Middle frontal gyrus (tissue), 1 donor: ENCODE results near the gene DNM2.
"Not testable (repeated sequence)": the region's sequence is repeated elsewhere in the genome, so short reads cannot be mapped to it uniquely, and the experiment has no call there.

ENCODE experiments used
- DNase-seq: peaks from one replicate; pipeline ENCODE4 v3.0.0-alpha.2; 2015; ENCODE audit warnings: low spot score; ENCODE audit errors: extremely low spot score

The DNM2 gene

GRCh38 chr19:10724573-10725071, 6.7 kb downstream of the DNM2 start:
- DNase-seq: no peak

GRCh38 chr19:10725415-10725814, 7.5 kb downstream of the DNM2 start:
- no peak for DNase-seq

GRCh38 chr19:10726268-10726667, 8.4 kb downstream of the DNM2 start:
- DNase-seq: no peak

GRCh38 chr19:10727685-10728201, 9.9 kb downstream of the DNM2 start:
- no peak for DNase-seq

- no peak for DNase-seq
Observed at GRCh38 chr19:10729411-10729810, 11.5 kb downstream of the DNM2 start.

GRCh38 chr19:10730932-10731331, 13.1 kb downstream of the DNM2 start:
- DNase-seq: no peak

- DNase-seq: no peak
Observed at GRCh38 chr19:10735741-10736140, 17.9 kb downstream of the DNM2 start.

- no peak for DNase-seq
Observed at GRCh38 chr19:10736189-10736588, 18.3 kb downstream of the DNM2 start.

- no peak for DNase-seq
Observed at GRCh38 chr19:10736916-10737551, 19.2 kb downstream of the DNM2 start.

GRCh38 chr19:10737722-10738121, 19.8 kb downstream of the DNM2 start:
- DNase-seq: no peak

- no peak for DNase-seq
Observed at GRCh38 chr19:10740798-10741197, 22.9 kb downstream of the DNM2 start.

- DNase-seq: no peak
Observed at GRCh38 chr19:10742476-10742875, 24.6 kb downstream of the DNM2 start.

- no peak for DNase-seq
Observed at GRCh38 chr19:10744253-10744798, 26.4 kb downstream of the DNM2 start.

GRCh38 chr19:10744801-10745293, 27.0 kb downstream of the DNM2 start:
- no peak for DNase-seq

- DNase-seq: not testable (repeated sequence)
Observed at GRCh38 chr19:10746437-10746836, 28.6 kb downstream of the DNM2 start.

GRCh38 chr19:10747271-10747670, 29.4 kb downstream of the DNM2 start:
- no peak for DNase-seq

GRCh38 chr19:10747674-10748073, 29.8 kb downstream of the DNM2 start:
- no peak for DNase-seq

- DNase-seq: no peak
Observed at GRCh38 chr19:10748195-10748926, 30.5 kb downstream of the DNM2 start.

GRCh38 chr19:10748927-10749434, 31.1 kb downstream of the DNM2 start:
- no peak for DNase-seq

- DNase-seq: no peak
Observed at GRCh38 chr19:10749435-10750384, 31.8 kb downstream of the DNM2 start.
